GM19395 (cell line): Measurements from ENCODE around the gene TTC28.

Source experiments
- ATAC-seq: cut with Tn5 transposase; IDR thresholded peaks from one replicate; pipeline ENCODE4 v1.9.1; 2021; ENCODE audit warnings: mild to moderate bottlenecking, moderate library complexity; ENCODE audit not compliant: unreplicated experiment

Gene TTC28

GRCh38 chr22:27985323-27986275, 694.0 kb downstream of the TTC28 start:
- no peak for ATAC-seq

GRCh38 chr22:27984723-27985122, 694.9 kb downstream of the TTC28 start:
- no peak for ATAC-seq

- ATAC-seq, result no peak
Observed at GRCh38 chr22:27984001-27984695, 695.5 kb downstream of the TTC28 start.

- ATAC-seq, result no peak
Observed at GRCh38 chr22:27983361-27983791, 696.3 kb downstream of the TTC28 start.

GRCh38 chr22:27982630-27983180, 696.9 kb downstream of the TTC28 start:
- no peak for ATAC-seq

GRCh38 chr22:27982106-27982505, 697.5 kb downstream of the TTC28 start:
- no peak for ATAC-seq

GRCh38 chr22:27980424-27981148, 699.1 kb downstream of the TTC28 start:
- no peak for ATAC-seq

- ATAC-seq, result no peak
Observed at GRCh38 chr22:27978802-27979201, 700.8 kb downstream of the TTC28 start.

GRCh38 chr22:27978317-27978716, 701.3 kb downstream of the TTC28 start:
- no peak for ATAC-seq

- no peak for ATAC-seq
Observed at GRCh38 chr22:27976586-27976985, 703.1 kb downstream of the TTC28 start.

GRCh38 chr22:27975381-27976013, 704.1 kb downstream of the TTC28 start:
- no peak for ATAC-seq

- ATAC-seq, result no peak
Observed at GRCh38 chr22:27973846-27974245, 705.8 kb downstream of the TTC28 start.

GRCh38 chr22:27972732-27973698, 706.6 kb downstream of the TTC28 start:
- ATAC-seq, result no peak

GRCh38 chr22:27971926-27972325, 707.7 kb downstream of the TTC28 start:
- ATAC-seq, result no peak

GRCh38 chr22:27970596-27971220, 708.9 kb downstream of the TTC28 start:
- no peak for ATAC-seq

GRCh38 chr22:27966168-27967064, 713.2 kb downstream of the TTC28 start:
- ATAC-seq, result no peak

- ATAC-seq, result no peak
Observed at GRCh38 chr22:27962268-27963044, 717.2 kb downstream of the TTC28 start.
